IPS-18a (cell line): ENCODE measurements around the gene SH3RF3.

Experiments
- H3K27ac ChIP-seq: one replicate; pipeline ENCODE4 v1.5.1; 2013; ENCODE audit warnings: low read length
- H3K27me3 ChIP-seq: one replicate; pipeline ENCODE4 v1.6.1; 2013; ENCODE audit warnings: mild to moderate bottlenecking, low read length; ENCODE audit not compliant: control insufficient read depth, insufficient read depth
- H3K36me3 ChIP-seq: one replicate; pipeline ENCODE4 v1.6.1; 2013; ENCODE audit warnings: low read depth, low read length; ENCODE audit not compliant: control insufficient read depth
- H3K4me1 ChIP-seq: one replicate; pipeline ENCODE4 v1.6.1; 2013; ENCODE audit warnings: low read depth, low read length; ENCODE audit not compliant: control insufficient read depth
- H3K4me3 ChIP-seq: one replicate; pipeline ENCODE4 v1.5.1; 2013; ENCODE audit warnings: low read length
- H3K9ac ChIP-seq: one replicate; pipeline ENCODE4 v1.6.1; 2013; ENCODE audit warnings: mild to moderate bottlenecking, low read length, moderate library complexity
- H3K9me3 ChIP-seq: one replicate; pipeline ENCODE4 v1.6.1; 2013; ENCODE audit warnings: low read depth, low read length; ENCODE audit not compliant: control insufficient read depth

SH3RF3 gene

GRCh38 chr2:109455731-109456691, 327.0 kb downstream of the SH3RF3 start:
- H3K4me3 ChIP-seq, result no peak overlapping the region
- H3K9me3 ChIP-seq, result no peaks in the 10 kb centered on the region
- H3K36me3 ChIP-seq, result no peaks in the 10 kb centered on the region
- H3K4me1 ChIP-seq, result no peaks in the 10 kb centered on the region
- H3K9ac ChIP-seq, result no peak overlapping the region
- no peaks in the 10 kb centered on the region for H3K27me3 ChIP-seq
- no peak overlapping the region for H3K27ac ChIP-seq

GRCh38 chr2:109456776-109457175, 327.8 kb downstream of the SH3RF3 start:
- Histone ChIP-seq H3K9ac (no peak overlapping the region), H3K9me3 (no peaks in the 10 kb centered on the region), H3K36me3 (no peaks in the 10 kb centered on the region), H3K27me3 (no peaks in the 10 kb centered on the region), H3K4me3 (no peak overlapping the region), H3K27ac (no peak overlapping the region), H3K4me1 (no peaks in the 10 kb centered on the region)

GRCh38 chr2:109457366-109457765, 328.4 kb downstream of the SH3RF3 start:
- H3K4me1 ChIP-seq, result no peaks in the 10 kb centered on the region
- H3K9ac ChIP-seq, result no peak overlapping the region
- no peak overlapping the region for H3K27ac ChIP-seq
- no peaks in the 10 kb centered on the region for H3K27me3 ChIP-seq
- H3K9me3 ChIP-seq, result no peaks in the 10 kb centered on the region
- H3K4me3 ChIP-seq, result no peak overlapping the region
- no peaks in the 10 kb centered on the region for H3K36me3 ChIP-seq

GRCh38 chr2:109457794-109458193, 328.8 kb downstream of the SH3RF3 start:
- H3K4me3 ChIP-seq, result no peak overlapping the region
- no peaks in the 10 kb centered on the region for H3K36me3 ChIP-seq
- no peak overlapping the region for H3K9ac ChIP-seq
- no peak overlapping the region for H3K27ac ChIP-seq
- no peaks in the 10 kb centered on the region for H3K9me3 ChIP-seq
- no peaks in the 10 kb centered on the region for H3K4me1 ChIP-seq
- H3K27me3 ChIP-seq, result no peaks in the 10 kb centered on the region

- Histone ChIP-seq H3K9ac (no peak overlapping the region), H3K4me1 (no peaks in the 10 kb centered on the region), H3K27ac (no peak overlapping the region), H3K9me3 (no peaks in the 10 kb centered on the region), H3K36me3 (no peaks in the 10 kb centered on the region), H3K4me3 (no peak overlapping the region), H3K27me3 (no peaks in the 10 kb centered on the region)
These were observed 329.5 kb downstream of the SH3RF3 start for GRCh38 chr2:109458512-109458911.

- H3K9me3 ChIP-seq, result no peaks in the 10 kb centered on the region
- H3K27me3 ChIP-seq, result no peaks in the 10 kb centered on the region
- no peak overlapping the region for H3K4me3 ChIP-seq
- no peaks in the 10 kb centered on the region for H3K36me3 ChIP-seq
- no peak overlapping the region for H3K27ac ChIP-seq
- H3K9ac ChIP-seq, result no peak overlapping the region
- H3K4me1 ChIP-seq, result no peaks in the 10 kb centered on the region
These were observed 330.5 kb downstream of the SH3RF3 start for GRCh38 chr2:109459485-109459884.

- Histone ChIP-seq H3K27me3 (no peaks in the 10 kb centered on the region), H3K9ac (no peak overlapping the region), H3K9me3 (no peaks in the 10 kb centered on the region), H3K4me3 (no peak overlapping the region), H3K36me3 (no peaks in the 10 kb centered on the region), H3K4me1 (no peaks in the 10 kb centered on the region), H3K27ac (no peak overlapping the region)
These were observed 331.7 kb downstream of the SH3RF3 start for GRCh38 chr2:109460553-109461324.

- Histone ChIP-seq H3K9ac (no peak overlapping the region), H3K4me3 (no peak overlapping the region), H3K9me3 (no peaks in the 10 kb centered on the region), H3K36me3 (no peaks in the 10 kb centered on the region), H3K27me3 (no peaks in the 10 kb centered on the region), H3K27ac (no peak overlapping the region), H3K4me1 (no peaks in the 10 kb centered on the region)
These were observed 334.2 kb downstream of the SH3RF3 start for GRCh38 chr2:109463236-109463635.

GRCh38 chr2:109463891-109464290, 334.9 kb downstream of the SH3RF3 start:
- no peak overlapping the region for H3K27ac ChIP-seq
- no peak overlapping the region for H3K9ac ChIP-seq
- no peak overlapping the region for H3K4me3 ChIP-seq
- no peaks in the 10 kb centered on the region for H3K36me3 ChIP-seq
- no peaks in the 10 kb centered on the region for H3K27me3 ChIP-seq
- H3K9me3 ChIP-seq, result no peaks in the 10 kb centered on the region
- H3K4me1 ChIP-seq, result no peaks in the 10 kb centered on the region

- no peak overlapping the region for H3K27ac ChIP-seq
- no peaks in the 10 kb centered on the region for H3K4me1 ChIP-seq
- H3K9me3 ChIP-seq, result no peaks in the 10 kb centered on the region
- no peak overlapping the region for H3K9ac ChIP-seq
- no peak overlapping the region for H3K4me3 ChIP-seq
- H3K36me3 ChIP-seq, result no peaks in the 10 kb centered on the region
- no peaks in the 10 kb centered on the region for H3K27me3 ChIP-seq
These were observed 337.9 kb downstream of the SH3RF3 start for GRCh38 chr2:109466674-109467575.

GRCh38 chr2:109467701-109468100, 338.7 kb downstream of the SH3RF3 start:
- H3K4me1 ChIP-seq, result no peaks in the 10 kb centered on the region

More at GRCh38 chr2:109467701-109468100, 338.7 kb downstream of the SH3RF3 start:
- Histone ChIP-seq H3K27me3 (no peaks in the 10 kb centered on the region), H3K27ac (no peak overlapping the region), H3K4me3 (no peak overlapping the region), H3K36me3 (no peaks in the 10 kb centered on the region), H3K9ac (no peak overlapping the region), H3K9me3 (no peaks in the 10 kb centered on the region)
